Neuron (in vitro differentiated cells): ENCODE results near the gene PCNT.
"Not testable (repeated sequence)": the region's sequence is repeated elsewhere in the genome, so short reads cannot be mapped to it uniquely, and the experiment has no call there.

Experiments used
- H2AFZ ChIP-seq: one replicate; pipeline ENCODE4 v1.6.1; 2013; ENCODE audit warnings: low read depth, mild to moderate bottlenecking, inconsistent platforms, low read length, moderate library complexity
- H3K27me3 ChIP-seq: one replicate; pipeline ENCODE4 v1.6.1; 2013; ENCODE audit warnings: low read length; ENCODE audit not compliant: insufficient read depth
- H3K36me3 ChIP-seq: one replicate; pipeline ENCODE4 v1.6.1; 2013; ENCODE audit warnings: low read length; ENCODE audit not compliant: insufficient read depth
- H3K4me1 ChIP-seq: one replicate; pipeline ENCODE4 v1.6.1; 2013; ENCODE audit warnings: low read length; ENCODE audit not compliant: insufficient read depth
- H3K4me3 ChIP-seq: 2 replicates; pipeline ENCODE4 v1.5.1; 2013; ENCODE audit warnings: mild to moderate bottlenecking, low read length, moderate library complexity
- H3K9me3 ChIP-seq: one replicate; pipeline ENCODE4 v1.6.1; 2013; ENCODE audit warnings: low read length

The PCNT gene

GRCh38 chr21:46361935-46362334, 38.0 kb downstream of the PCNT start:
- no peaks in the 10 kb centered on the region for H3K27me3 ChIP-seq
- peaks cover 60% of the 10 kb centered on the region for H3K36me3 ChIP-seq

GRCh38 chr21:46362946-46363345, 39.0 kb downstream of the PCNT start:
- H3K4me3 ChIP-seq, result no peak overlapping the region
- peaks cover 58% of the 10 kb centered on the region for H3K36me3 ChIP-seq
- H3K27me3 ChIP-seq, result no peaks in the 10 kb centered on the region
- H3K4me1 ChIP-seq, result no peaks in the 10 kb centered on the region
- H3K9me3 ChIP-seq, result peaks cover 3% of the 10 kb centered on the region
- H2AFZ ChIP-seq, result no peak overlapping the region

More at GRCh38 chr21:46361935-46362334, 38.0 kb downstream of the PCNT start:
- Histone ChIP-seq H3K9me3 (peaks cover 3% of the 10 kb centered on the region), H2AFZ (no peak overlapping the region), H3K4me1 (no peaks in the 10 kb centered on the region), H3K4me3 (no peak overlapping the region)

- Histone ChIP-seq H3K4me3 (no peak overlapping the region), H3K36me3 (peaks cover 54% of the 10 kb centered on the region), H3K4me1 (no peaks in the 10 kb centered on the region), H3K9me3 (peaks cover 3% of the 10 kb centered on the region), H3K27me3 (no peaks in the 10 kb centered on the region), H2AFZ (no peak overlapping the region)
Observed at GRCh38 chr21:46363698-46364097, 39.7 kb downstream of the PCNT start.

GRCh38 chr21:46366091-46366490, 42.1 kb downstream of the PCNT start:
- no peaks in the 10 kb centered on the region for H3K4me1 ChIP-seq
- H3K9me3 ChIP-seq, result peaks cover 3% of the 10 kb centered on the region
- no peak overlapping the region for H3K4me3 ChIP-seq
- H3K27me3 ChIP-seq, result no peaks in the 10 kb centered on the region
- no peak overlapping the region for H2AFZ ChIP-seq
- H3K36me3 ChIP-seq, result peaks cover 59% of the 10 kb centered on the region

GRCh38 chr21:46366561-46366960, 42.6 kb downstream of the PCNT start:
- H3K9me3 ChIP-seq, result peaks cover 3% of the 10 kb centered on the region
- no peaks in the 10 kb centered on the region for H3K27me3 ChIP-seq
- no peak overlapping the region for H2AFZ ChIP-seq
- H3K36me3 ChIP-seq, result peaks cover 55% of the 10 kb centered on the region
- no peaks in the 10 kb centered on the region for H3K4me1 ChIP-seq
- no peak overlapping the region for H3K4me3 ChIP-seq

GRCh38 chr21:46366966-46367365, 43.0 kb downstream of the PCNT start:
- no peak overlapping the region for H2AFZ ChIP-seq
- peaks cover 57% of the 10 kb centered on the region for H3K36me3 ChIP-seq
- H3K9me3 ChIP-seq, result peaks cover 7% of the 10 kb centered on the region
- H3K4me1 ChIP-seq, result no peaks in the 10 kb centered on the region
- no peak overlapping the region for H3K4me3 ChIP-seq
- H3K27me3 ChIP-seq, result no peaks in the 10 kb centered on the region

GRCh38 chr21:46368533-46369285, 44.8 kb downstream of the PCNT start:
- Histone ChIP-seq H3K27me3 (no peaks in the 10 kb centered on the region), H3K36me3 (peaks cover 50% of the 10 kb centered on the region), H3K9me3 (peaks cover 11% of the 10 kb centered on the region), H2AFZ (no peak overlapping the region), H3K4me1 (no peaks in the 10 kb centered on the region), H3K4me3 (no peak overlapping the region)

GRCh38 chr21:46369520-46370235, 45.7 kb downstream of the PCNT start:
- peaks cover 13% of the 10 kb centered on the region for H3K9me3 ChIP-seq
- H3K4me3 ChIP-seq, result no peak overlapping the region
- H3K4me1 ChIP-seq, result no peaks in the 10 kb centered on the region
- H3K27me3 ChIP-seq, result no peaks in the 10 kb centered on the region
- no peak overlapping the region for H2AFZ ChIP-seq
- H3K36me3 ChIP-seq, result peaks cover 44% of the 10 kb centered on the region

- peaks cover 17% of the 10 kb centered on the region for H3K9me3 ChIP-seq
- H3K4me3 ChIP-seq, result no peak overlapping the region
- H3K36me3 ChIP-seq, result peaks cover 40% of the 10 kb centered on the region
- no peaks in the 10 kb centered on the region for H3K27me3 ChIP-seq
- H2AFZ ChIP-seq, result no peak overlapping the region
- H3K4me1 ChIP-seq, result no peaks in the 10 kb centered on the region
Observed at GRCh38 chr21:46371204-46372013, 47.5 kb downstream of the PCNT start.

- Histone ChIP-seq H3K36me3 (peaks cover 34% of the 10 kb centered on the region), H3K9me3 (peaks cover 17% of the 10 kb centered on the region), H3K4me3 (no peak overlapping the region), H2AFZ (no peak overlapping the region), H3K4me1 (no peaks in the 10 kb centered on the region), H3K27me3 (no peaks in the 10 kb centered on the region)
Observed at GRCh38 chr21:46372014-46372485, 48.1 kb downstream of the PCNT start.

GRCh38 chr21:46372947-46373346, 49.0 kb downstream of the PCNT start:
- H3K4me3 ChIP-seq, H3K27me3 ChIP-seq, H2AFZ ChIP-seq, H3K4me1 ChIP-seq: not testable (repeated sequence)
- Histone ChIP-seq H3K9me3 (peaks cover 21% of the 10 kb centered on the region), H3K36me3 (peaks cover 31% of the 10 kb centered on the region)

GRCh38 chr21:46374761-46375389, 50.9 kb downstream of the PCNT start:
- Histone ChIP-seq H3K27me3 (no peaks in the 10 kb centered on the region), H2AFZ (no peak overlapping the region), H3K4me3 (no peak overlapping the region), H3K4me1 (no peaks in the 10 kb centered on the region), H3K9me3 (peaks cover 30% of the 10 kb centered on the region), H3K36me3 (peaks cover 22% of the 10 kb centered on the region)
